IPS-NIHi11 (cell line): ENCODE results near the gene FYB1.
"Not testable (repeated sequence)": the region's sequence is repeated elsewhere in the genome, so short reads cannot be mapped to it uniquely, and the experiment has no call there.

Experiments
- DNase-seq: peaks from one replicate; pipeline ENCODE4 v3.0.0; 2012; ENCODE audit warnings: mixed read lengths, low spot score

The FYB1 gene

DNA sequence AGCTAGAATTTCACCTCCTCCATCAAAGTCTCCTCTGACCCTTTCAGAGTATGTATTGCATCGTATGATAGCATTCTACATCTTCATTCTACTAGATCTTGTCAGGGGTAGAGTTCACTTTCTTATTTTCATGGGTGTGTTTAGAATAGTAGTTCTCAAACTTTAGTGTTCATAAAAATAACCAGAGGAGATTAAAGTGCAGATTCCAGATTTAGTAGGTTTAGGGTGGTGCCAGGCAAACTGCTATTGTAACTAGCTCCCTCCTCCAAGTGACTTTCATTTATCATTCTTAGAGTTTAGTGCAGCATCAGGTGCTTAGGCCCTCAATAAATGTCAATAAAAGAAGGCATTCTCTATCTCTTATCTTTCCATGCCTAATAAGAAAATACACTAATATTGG lies 7.2 kb upstream of the FYB1 start:
- DNase-seq: no peak

DNA sequence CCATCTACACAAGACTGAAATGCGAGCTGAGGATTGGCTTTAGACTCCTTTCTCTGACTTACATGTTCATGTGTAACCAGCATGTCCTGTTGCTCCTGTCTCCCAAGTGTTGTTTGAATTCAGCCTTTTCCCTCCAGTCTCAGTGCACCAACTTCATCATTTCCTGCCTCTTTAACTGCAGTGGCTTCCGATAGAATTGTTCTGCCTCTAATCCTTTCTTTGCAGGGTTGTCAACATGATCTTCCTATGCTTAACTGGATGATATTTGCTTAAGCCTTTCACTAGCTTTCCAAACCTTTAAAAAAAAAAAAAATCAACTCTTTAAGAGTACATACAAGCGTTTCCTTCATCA lies 6.7 kb upstream of the FYB1 start:
- DNase-seq: no peak

DNA sequence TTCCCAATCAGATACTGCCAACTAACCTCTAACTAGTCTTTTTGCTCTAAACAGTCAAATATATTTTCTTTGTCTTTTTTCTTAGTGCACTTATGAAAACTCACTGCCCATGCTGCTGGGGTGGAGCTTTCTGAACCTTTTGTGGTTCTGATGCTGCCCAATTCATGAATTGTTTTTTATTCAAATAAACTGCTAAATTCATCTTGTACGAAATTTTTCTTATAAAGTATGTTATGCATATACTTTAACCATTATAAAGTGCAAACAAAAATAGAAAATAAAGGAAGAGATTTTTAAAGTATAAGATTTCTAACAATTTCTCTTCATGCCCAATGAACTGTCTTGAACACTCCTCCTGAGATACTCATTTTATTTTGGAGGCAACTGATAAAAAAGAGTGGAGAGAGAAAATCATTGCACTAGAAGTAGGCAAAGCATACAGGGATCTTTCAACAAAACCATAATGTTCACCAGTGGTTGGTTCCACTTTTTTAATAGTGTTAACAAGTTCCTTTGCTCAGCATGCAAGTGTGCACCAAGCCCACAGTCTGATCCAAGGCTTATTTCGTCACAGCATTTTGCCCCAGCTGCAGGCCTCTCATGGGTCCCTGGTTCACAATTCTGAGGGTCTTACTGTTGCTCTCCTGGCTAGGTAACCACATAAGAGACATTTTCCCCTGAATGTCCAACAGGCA lies 6.2 kb upstream of the FYB1 start:
- DNase-seq: no peak

DNA sequence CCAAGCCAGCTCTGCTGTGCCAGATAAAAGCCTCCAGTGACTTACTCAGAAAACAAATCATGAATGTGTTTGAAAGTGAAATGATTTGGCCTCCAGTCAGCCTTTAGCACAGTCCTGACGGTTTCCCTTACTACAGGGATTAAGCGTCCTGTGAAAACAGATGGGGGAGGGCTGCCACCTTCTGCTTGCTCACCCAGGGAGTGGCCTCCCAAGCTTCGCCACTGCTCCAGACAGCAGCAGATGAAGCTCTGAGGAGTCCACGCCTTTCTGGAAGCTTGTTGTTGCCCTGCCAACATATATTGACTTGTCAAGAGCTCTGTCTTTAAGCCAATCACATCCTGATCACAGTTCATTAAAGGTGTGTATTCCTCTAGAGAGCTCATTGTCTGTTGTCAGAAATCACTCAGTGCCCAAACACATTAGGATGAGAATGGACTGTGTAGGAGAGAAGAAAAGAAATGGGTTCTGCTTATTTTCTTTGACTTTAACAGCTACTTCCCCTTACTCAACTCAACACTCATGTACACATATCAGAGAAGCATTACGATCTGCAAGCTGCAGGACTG lies 4.9 kb upstream of the FYB1 start:
- no peak for DNase-seq

DNA sequence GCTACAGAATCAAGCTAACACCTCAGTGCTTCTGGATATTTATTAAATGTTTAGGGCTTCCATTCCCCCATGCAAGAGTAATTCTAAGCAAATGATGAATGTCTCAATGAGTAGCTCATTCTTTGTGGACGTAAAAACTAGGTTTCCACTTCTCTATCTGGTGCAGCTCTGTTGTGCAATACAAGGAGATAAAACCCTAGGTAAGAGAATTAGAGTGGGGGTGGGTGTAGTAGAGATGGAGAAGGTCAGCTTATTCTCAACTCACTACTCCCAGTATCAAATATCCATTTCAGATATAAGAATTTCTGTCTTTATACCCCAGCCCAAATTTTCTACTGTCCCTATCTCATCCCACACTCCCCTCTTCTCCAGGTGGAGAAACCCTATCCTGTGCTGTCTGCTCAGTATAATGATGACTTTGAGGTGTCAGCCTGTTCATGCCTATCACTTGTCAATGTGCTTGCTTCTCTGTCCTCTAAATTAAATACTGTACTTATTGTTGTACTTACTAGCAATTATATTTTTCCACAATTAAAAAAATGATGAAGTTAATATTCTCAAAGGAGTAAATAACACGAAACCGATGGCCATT lies 4.3 kb upstream of the FYB1 start:
- no peak for DNase-seq

DNA sequence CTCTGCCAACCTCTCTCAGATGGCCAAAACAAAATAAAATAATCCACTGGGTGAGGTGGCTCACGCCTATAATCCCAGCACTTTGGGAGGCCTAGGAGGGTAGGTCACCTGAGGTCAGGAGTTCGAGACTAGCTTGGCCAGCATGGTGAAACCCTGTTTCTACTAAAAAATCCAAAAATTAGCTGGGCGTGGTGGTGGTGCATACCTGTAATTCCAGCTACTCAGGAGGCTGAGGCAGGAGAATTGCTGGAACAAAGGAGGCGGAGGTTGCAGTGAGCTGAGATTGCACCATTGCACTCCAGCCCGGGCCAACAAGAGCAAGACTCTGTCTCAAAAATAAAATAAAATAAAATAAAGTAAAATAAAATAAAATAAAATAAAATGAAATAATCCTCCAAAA lies 2.3 kb upstream of the FYB1 start:
- not testable (repeated sequence) for DNase-seq

DNA sequence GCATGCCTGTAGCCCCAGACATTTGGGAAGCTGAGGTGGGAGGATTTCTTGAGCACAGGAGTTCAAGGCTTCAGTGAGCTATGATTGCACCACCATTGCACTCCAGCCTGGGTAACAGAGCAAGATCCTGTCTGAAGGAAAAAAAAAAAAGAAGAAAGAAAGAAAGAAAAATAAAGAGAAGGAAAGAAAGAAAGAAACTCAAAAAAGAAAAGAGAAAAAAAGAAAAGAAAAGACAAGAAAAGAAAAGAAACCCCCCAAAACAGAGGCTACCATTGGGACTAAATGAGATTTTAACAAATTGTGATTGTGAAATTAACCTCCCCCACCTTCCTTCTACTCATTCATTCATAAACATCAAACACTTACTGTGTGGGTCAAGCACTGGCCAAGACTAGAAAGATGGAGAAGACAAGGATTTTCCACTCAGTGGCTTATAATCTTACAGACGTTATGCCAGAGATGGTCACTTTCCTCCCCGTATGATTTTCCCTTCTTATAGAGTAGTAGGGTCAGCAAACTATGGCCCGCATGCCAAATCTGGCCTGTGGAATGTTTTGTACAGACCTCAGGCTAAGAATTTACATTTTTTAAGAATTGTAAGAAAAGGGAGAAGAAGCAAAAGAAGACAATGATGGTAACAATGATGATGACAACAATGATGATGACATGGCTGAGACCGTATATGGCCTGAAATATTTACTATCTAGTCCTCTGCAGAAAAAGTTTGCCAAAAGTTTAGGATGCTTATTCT lies 1.1 kb upstream of the FYB1 start:
- DNase-seq: no peak

DNA sequence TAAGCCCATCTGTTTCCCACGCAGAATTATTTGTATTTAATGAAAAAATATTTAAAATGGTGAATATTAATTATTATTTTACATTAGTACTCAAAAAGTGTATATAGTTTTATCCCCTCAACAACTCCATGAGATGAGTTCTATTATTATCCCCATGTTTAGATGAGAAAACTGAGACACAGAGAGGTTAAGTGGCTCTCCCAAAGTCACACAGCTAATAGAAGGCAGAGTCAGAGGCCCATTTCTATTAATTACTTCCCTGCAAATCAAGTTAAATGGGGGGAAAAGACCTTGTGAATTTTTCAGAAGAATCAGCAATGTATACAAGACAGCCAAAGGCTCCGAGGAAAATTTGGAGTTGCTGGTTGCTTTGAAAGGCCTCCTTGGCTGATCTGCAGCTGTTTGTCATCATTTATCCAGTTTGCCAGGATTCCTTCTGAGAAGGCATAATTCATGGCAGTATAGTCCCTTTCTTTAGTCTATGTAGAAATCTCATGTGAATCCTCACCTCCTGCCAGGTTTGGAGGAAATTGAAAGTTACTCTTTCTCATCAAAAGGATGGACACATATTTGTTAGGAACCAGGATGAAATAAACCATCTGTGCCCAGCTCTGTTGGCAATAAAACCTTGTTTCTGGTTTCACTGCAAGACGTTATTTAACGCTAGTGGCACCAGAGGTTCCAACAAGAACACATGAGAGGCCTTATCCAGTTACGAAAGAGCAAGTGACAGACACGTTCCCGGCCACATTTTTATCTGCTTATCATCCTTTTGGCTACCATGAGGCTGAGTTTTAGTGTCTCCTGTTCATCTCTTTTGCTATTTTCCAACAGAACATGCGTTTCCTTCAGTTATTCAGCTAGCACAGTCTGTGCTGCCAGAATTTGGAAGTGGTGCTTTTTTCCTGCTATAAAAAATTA lies 621 bp downstream of the FYB1 start:
- DNase-seq: no peak

DNA sequence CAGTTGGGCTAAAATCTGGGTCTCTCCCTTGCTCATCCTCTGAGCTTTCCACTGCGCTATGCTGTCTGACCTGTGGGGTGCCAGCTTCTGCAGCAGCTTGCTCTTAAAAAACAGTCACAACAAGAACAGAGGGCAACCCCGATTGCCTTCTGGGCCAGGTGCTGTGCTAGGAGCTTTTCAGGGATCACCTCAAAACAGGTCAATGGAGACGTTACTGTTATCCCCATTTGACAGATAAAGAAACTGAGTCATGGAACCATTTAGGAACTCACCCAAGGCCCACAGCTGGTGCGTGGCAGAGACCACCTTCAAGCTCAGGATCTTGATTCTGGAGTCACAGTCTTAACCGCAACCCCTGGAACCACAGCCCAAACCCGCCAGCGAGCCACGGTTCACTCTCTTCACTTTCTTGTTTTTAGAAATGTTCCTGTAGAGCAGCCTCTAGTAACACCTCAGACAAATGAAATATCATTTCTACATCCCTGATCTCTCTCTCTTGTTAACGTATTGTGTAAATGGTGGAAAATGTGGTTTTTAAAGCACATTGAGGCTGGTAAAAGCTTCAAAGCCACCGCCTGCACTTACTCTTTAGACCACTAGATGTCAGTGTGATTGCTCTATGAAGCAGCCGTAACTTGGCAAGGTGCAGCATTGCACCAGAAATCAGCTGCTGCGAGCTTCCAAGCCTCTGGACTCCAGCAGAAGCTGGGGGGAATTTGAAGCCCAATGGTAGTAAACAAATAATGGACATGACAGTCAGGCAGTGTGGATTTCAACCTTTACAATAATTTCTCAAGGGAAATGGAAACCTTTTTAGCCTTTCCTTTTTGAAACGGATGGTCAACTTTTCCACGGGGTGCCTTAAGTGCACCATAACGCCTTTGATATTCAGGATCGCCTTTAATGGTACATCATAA lies 1.7 kb downstream of the FYB1 start:
- DNase-seq: peak; percentile 83

DNA sequence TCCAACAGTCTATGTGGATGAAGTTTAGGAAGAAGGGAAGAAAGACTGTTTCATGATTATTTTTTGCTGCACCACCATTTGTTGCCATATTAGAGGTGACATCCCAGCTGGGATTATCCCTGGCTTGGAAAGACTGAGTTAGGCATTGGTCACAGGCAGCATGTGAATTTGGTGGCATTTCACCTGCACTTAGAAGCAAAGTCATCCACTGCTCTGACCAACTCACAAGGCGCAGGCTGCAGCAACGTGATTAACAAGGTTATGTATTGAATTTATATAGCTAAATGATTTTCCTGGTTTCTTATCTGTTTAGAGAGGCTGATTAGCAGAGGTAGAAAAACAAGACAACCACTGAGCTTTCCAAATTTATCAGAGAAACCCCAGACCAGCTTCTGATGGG lies 2.7 kb downstream of the FYB1 start:
- no peak for DNase-seq

DNA sequence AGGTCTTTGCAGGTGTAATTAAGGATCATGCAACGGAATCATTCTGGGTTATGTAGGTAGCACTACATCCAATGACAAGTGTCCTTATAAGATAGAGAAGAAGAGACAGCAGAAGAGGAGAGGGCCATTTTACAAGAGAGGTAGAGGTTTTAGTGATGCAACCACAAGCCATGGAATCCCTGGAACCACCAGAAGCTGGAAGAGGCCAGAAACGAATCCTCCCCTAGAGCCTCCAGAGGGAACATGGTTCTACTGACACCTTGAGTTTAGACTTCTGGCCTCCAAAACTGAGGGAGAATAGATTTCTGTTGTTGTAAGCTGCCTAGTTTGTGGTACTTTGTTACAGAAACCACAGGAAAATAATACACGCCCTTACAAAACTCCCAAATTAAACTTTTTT lies 3.5 kb downstream of the FYB1 start:
- DNase-seq: no peak

DNA sequence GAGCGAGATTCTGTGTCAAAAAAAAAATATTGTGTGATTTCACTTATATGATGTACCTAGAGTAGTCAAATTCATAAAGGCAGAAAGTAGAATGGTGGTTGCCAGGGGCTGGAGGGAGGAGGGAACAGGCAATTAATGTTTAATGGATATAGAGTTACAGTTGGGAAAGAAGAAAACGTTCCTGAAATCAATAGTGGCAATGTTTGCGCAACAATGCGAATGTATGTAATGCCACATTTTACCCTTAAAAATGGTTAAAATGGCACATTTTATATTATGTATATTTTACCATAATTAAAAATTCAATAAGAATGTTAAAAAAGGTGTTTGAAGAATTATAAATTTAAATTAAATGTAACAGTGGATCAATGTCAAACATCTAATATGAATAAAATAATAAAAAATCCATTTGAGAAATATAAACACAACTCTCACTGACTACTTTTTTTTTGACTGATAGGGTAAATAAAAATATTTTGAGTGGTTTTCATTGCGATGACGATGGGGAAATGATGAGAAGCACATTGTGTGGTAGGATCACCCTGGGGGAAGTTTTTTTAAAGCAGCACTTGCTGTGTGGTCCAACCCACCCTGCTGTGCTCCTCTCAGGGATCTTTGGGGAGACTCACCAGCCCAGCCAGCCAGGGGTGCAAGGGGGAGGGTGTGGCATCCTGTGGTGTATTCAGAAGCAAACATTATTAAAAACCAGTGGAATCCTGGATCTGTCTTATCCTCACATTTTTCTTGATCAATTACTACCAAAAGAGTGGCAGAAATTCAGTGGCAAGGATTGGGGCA lies 4.3 kb downstream of the FYB1 start:
- DNase-seq: no peak

DNA sequence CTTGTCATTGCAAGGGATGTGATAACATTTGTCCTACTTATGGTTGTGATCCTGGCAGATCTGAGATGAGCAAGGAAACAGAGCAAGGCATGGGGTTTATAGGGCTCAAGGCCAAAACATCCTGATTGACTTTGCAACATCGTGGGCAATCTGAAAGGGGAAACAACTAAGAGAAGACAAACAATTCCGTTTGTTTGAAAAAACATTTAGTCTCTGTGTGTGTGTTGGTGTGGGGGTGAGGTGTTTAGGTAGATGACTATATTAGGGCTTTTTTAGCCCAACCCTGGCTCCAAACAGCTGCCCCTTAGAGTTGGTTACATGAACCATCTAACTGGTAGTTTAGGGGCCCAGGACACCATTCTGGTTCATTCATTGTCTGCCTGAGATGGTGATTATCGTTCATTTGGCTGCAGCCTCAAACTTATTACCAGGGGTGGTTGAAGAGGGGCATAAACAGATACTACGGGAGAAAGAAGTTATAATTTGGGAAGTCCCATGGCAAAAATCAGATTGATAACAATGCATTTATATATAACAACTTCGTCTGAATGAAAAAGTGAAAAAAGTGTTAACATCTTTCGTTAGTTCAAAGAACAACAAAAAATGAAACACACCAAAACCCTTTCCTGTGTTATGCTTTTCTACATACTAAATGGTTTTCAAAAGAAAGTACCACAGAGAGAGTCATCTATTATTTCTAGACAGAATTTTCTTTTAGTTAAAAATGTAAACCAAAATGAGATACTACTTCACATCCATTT lies 5.7 kb downstream of the FYB1 start:
- DNase-seq: no peak

DNA sequence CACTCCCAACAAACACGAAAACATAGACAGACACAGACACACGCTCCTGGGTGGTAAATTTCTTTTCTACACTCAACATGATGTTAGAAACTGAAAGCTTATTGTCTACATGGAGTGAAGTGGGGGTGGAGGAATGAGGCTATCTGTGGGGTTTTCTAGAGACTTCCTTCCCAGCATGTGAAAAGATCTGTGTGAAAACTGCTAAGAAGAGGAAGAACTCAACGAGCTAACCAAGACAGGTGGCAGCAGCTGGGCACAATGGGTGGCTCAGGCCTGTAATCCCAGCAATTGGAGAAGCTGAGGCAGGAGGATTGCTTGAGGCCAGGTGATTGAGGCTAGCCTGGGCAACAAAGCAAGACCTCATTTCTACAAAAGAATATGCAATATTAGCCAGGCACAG lies 7.6 kb downstream of the FYB1 start:
- DNase-seq: no peak

DNA sequence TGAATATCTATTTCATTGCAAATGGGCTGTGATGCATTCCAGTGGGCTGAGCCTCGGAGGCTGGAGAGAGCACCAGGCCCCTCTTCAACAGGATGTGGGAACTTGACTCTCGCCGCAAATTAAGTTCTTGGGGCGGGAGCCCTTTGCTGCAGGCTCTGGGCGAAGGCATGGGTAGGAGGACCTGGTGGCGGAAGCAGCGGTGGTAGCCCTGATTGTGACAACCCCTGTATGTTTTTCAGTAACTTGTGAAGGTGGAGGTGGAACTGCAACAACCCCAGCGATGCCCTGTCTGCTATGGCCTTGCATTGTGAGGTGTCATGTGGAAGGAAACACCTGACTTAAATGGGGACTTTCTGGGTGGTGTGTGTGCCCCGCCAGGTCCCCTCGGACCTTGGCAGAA lies 9.4 kb downstream of the FYB1 start:
- DNase-seq: peak; percentile 6

DNA sequence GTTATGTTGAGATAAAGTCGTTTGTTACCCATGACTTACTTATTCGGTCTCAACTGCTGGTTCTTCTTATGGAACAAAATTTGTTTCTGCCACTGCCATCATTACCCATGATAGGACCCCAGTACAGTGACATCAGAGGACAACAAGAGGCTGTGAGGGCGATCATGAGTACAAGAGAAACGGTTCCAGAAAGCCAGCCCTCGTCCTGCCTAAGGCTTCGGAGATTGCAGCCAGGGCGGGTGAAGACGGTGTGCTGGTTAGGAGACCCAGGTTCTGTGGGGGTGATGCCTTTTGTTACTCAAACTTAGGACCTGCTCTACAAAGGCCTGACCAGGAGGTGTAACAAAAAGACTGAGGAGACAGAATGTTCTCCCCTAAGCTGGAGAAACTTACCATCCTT lies 10.9 kb downstream of the FYB1 start:
- no peak for DNase-seq

DNA sequence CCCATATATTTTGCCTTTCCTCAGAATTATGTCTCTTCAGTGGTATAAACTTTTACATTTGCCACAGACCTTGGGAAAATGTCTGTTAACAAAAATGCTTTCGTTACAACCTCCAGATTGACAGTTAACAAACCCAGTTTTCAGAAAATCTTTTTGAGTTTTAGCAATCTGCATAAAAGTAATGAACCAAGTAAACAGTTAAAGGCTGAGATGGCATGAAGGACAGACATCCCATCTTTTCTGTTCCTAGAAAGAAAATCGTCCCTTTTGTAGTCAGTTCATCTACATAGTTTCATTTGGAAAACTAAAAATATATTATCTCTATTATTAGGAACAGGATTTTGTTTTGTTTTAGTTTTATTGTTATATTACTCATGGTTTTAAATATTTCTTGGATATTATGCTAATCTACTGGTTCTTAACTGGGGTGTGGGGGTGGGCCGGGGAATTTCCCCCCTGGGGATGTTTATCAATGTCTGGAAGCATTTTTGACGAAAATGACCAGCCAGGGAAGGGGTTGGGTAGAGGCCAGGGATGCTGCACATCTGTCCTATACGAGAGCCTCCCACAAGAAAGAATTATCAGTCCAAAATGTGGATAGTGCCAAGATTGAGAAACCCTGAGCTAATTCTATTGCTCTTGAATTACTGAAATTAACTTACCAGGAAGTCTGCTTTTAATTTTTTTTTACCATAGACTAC lies 11.9 kb downstream of the FYB1 start:
- no peak for DNase-seq

DNA sequence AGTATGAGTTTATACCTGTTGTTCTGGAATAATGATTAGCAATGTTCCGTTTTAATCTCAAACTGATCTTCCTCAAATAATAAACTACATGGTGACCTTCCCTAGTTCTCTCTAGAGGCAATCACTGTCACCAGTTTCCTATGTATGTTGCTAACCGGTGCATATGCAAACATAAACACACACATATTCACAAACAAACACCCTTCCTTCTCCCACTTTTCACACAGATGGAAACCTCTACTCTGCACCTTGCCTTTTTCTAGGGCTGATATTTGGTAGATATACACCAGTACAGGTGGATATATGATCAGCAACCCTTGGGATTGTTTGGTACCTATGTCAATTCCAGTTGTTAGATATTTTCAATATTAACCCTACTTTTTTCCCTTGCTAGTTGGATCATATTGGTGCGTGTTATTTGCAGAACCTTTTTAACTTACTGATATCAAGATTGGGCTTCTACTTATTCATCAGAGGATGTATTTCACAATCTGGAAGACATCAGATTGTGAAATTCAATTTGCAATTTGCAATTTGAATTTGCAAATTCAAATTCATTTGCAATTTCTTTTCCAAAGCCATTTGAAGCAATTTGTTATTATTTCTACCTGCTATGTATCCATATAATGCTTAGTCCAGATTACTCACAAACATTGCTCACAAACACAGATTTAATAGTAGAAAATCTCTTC lies 12.6 kb downstream of the FYB1 start:
- no peak for DNase-seq
